ENCODE data around the gene BCL2L2.

- no peak for TF ChIP-seq CTCF (IDR thresholded peaks at IDR 0.05)
- no peak for TF ChIP-seq POLR2A (IDR thresholded peaks at IDR 0.05)
Measured at GRCh38 chr14:23335623-23336022, 29.0 kb downstream of the BCL2L2 start.
